Ammon's horn (tissue), 1 donor: Measurements from ENCODE around the gene ASS1.
A peak's percentile ranks its signal among the peaks of the same experiment; 100 is the strongest.
"Not testable (repeated sequence)": the region's sequence is repeated elsewhere in the genome, so short reads cannot be mapped to it uniquely, and the experiment has no call there.

Source experiments
- DNase-seq: peaks from one replicate; pipeline ENCODE4 v3.0.0-alpha.2; 2016; ENCODE audit warnings: low spot score

The ASS1 gene

DNA sequence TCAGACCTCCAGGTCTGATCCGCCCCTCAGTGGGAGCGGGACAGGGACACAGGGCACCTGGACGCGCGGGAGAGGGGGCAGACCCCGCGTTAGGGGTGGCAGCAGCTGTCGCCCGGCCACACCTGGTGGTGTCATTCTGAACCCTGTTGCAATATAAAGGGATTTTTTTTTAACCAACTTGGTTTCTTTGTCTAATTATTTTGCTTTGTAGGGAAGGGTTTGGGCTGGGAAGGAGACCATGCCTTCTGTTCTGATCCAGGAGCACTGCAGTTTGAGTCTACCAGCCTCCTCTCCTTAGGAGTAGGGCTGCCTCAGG lies 10.9 kb upstream of the ASS1 start:
- DNase-seq: no peak

DNA sequence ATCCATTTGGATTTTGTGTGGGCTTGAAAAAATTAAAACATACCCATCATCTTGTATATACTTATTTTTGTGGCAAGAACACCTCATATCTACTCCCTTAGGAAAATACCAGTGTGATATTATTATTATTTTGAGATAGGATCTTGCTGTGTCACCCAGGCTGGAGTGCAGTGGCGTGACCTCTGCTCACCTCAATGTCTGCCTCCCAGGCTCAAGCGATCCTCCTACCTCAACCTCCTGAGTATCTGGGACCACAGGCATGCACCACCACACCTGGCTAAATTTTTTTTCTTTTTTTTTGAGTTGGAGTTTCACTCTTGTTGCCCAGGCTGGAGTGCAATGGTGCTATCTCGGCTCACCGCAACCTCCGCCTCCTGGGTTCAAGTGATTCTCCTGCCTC lies 10.1 kb upstream of the ASS1 start:
- not testable (repeated sequence) for DNase-seq

GRCh38 chr9:130437011-130437789 lies 7.6 kb upstream of the ASS1 start:
- no peak for DNase-seq

DNA sequence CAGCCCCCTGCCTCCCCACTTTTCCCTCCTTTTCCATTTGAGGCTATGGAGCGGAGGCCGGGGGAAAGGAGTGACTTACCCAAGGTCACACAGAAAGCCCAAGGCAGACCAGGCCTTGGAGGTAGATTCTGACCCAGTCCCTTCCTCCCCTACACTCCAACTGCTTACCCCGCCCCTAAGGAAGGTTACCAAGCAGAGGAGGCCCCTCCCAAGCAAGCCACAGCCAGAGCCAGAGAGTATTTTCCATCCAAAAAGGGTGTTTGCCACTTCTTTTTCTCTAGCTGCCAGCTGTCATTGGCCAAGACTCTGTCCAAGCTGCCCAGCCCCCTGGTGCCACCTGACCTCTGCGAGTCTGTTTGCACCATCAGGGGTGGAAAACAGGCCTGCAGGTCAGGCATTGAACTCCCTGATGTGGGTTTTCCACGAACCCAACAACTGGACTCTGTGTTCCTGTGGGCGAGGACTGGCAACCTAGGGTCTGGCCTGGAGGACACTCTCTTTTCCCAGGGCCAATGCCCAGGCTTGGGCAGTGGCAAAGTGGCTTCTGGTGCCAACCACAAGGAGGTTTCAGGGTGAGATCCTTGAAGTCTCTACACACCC lies 6.3 kb upstream of the ASS1 start:
- no peak for DNase-seq

DNA sequence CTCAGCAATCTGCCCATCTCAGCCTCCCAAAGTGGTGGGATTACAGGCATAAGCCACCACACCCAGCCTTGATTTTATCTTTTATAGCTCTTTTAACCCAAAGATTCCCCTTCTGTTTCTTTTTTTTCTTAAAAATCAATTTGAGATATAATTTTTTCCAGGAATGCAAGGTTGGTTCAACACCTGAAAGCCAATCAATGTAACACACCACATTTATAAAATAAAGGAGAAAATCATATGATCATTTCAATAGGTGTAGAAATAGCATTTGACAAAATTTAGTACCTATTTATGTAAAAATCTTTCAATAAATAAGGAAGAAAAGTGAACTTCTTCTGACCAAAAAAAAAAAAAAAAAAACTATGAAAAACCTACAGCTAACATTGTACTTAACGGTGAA lies 3.7 kb upstream of the ASS1 start:
- no peak for DNase-seq

DNA sequence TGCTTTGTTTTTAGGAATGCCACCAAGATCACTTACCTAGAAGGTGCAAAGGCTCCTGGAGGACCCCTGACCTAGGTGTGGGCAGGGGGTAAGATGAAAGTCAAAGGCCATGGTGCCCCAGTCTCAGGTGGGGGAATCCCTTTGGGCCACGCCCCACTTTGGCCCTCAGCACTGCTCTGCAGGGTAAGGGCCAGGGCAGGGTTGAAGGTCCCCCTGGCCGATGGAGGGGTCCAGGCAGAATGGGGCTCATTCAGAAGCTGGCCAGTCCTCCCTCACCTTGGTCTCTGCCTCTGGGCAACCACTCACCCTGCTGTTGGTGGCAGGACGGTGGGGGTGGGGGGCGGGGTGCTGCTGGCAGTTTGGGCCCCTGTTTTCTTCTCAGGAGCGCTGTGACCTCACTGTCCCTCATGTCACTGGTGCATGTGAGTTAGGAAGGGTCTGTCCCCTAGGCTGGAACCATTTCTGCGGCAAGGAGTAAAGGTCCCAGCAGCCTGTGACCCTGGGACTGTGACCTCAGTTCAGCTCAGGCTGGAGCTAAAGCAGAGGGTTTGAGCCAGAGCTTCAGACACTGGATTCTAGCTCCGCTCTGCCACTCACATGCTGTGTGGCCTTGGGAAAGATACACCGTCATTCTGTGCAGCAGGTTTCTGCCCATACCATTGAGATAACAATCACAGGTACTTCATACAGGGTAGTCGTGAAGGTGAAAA lies 1.9 kb upstream of the ASS1 start:
- DNase-seq: no peak

GRCh38 chr9:130443456-130443801 lies 1.3 kb upstream of the ASS1 start:
- no peak for DNase-seq

DNA sequence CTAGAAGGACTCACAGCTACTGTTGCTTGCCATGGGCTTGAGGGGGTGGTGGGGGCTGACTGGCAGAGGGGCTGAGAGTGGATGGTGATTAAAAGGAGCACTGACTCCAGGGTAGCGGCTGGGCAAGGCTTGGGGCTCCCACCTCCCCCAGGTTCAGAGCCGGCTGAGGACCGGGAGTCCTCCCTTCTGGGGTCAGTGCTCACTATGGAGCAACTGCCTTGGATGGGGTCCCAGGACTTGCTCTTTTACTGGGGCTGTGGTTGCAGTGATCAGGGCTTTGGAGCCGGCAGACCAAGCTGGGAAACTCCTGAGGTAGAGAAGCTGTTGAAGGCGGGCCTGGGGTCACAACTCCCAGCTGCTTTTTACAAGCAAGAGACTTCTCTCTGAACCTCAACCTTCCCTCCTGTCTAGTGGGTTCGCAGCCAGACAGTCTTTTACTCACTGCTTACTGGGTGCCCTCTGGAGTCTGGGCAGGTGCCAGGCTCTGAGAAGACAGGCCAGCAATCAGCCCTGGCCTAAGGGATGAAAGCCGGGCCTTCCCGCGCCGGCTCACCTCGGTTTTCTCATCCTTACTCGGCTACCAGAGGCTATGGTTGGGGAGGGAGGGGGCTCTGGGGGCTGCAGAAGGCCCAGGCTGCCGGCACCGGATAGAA lies 795 bp upstream of the ASS1 start:
- DNase-seq: no peak

GRCh38 chr9:130445268-130445983 lies 665 bp downstream of the ASS1 start:
- no peak for DNase-seq

DNA sequence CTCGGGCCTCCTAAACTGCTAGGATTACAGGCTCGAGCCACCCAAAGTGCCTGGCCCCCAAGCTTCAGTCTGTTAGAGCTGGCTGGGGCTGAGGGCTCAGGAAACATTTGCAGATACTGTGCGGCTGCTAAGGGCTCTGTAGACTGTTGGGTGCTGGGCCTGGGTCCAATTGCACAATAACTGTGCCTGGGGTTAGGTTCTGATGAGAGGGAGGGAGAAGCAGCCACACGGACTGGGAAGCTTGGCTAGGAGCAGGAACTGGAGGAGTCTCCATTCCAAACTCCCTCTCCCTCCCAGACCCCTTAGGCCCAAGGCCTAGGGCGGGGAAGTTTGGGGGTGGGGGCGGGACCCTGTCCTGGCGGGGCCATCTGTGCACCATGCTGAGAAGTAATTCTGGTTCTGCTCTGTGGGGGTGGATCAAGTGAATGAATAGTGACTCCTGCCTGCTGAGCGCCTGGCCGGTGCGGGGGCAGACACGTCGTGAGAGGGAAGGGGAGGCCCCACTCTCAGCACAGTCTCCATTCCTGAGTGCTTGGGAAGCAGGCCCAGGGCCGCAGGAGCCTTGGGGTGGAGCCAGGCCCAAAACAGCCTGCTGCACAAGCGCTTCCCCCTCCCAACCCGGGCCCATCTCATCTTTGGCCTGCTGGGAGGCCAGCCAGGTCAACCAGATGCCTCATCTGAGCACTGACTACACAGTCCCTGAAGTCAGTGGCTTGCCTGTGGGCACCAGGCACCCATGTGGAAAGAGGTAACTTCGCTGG lies 1.5 kb downstream of the ASS1 start:
- peak; percentile 61 for DNase-seq

DNA sequence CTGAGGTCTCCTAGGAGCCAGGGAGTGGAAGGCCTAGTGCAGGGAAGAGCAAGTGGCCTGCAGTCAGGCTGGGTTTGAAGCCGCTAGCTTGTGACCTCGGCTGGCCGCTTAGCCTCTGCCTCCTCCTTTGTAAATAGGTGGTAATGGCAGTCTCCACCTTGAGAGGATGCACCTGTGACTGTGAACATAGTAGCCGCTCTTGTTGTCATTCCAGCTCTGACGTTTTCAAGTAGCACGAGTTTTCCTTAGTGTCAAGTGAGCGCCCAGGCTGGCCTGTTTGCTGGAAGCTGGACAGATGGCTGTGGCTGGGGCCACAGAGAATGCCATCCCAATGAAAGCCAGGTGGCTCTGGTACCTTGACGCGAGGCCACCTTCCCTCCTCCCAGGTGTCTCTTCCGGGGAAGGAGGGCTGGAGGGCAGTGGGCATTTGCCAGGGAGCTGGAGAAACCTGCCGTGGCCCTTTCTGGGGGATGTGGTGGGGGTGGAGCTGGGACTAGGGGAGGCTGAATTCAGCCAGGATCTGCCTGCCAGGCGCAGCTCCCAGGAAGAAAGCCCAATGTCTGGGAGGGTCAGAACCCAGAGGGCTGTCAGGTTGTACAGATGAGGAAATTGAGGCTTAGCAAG lies 2.5 kb downstream of the ASS1 start:
- no peak for DNase-seq

GRCh38 chr9:130448035-130448624 lies 3.4 kb downstream of the ASS1 start:
- no peak for DNase-seq

- no peak for DNase-seq
Observed at GRCh38 chr9:130448771-130449603, 4.2 kb downstream of the ASS1 start.

DNA sequence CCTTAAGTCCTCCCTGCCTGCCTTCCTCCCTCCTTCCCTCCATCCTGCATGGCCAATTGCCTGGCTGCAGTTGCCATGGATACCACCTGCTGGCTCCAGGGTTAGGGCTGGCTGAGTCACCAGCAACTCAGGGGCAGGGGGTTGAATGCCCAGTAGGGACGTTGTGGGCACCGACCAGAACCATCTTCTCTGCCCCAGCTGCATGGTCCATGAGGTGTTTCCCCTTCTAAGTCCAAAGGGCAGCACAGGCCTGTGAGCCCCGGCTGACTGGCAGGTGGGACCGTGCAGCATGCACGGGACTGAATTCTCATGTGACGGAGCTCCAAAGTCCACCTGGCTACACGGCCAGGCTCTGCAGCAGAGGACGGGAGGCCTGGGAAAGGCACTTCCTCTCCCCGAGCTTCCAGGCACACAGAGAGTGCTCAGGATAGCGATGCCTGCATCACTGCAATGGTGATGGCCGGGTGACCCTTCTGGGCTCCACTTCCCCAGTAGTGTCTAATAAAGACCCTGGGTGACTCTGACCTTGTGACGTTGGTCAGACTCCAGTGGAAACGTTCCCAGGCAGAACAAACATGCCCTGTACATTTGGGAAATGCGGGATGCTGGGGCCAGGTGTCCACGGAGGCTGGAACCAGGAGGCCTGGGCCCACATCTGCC lies 5.7 kb downstream of the ASS1 start:
- no peak for DNase-seq

DNA sequence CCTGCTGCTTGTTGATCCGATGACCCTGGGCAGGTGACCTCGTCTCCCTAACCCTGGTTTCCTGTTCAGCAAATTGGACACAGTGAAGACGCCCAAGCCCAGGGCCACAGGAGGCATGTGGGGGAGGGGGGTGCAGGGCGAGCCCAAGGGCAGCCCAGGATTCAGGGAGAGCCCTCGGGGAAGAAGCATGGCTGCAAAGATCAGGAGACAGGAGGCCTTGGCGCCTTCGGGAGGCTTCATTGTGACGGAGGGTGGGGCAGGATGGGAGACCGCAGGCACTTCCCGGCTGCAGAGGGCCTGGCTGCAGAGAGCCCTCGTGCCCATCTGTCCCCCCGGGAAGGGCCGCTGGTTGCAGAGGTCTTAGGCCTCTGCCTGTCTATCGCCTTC lies 6.2 kb downstream of the ASS1 start:
- DNase-seq: no peak

GRCh38 chr9:130451509-130452388 lies 7.0 kb downstream of the ASS1 start:
- DNase-seq: peak; percentile 50

DNA sequence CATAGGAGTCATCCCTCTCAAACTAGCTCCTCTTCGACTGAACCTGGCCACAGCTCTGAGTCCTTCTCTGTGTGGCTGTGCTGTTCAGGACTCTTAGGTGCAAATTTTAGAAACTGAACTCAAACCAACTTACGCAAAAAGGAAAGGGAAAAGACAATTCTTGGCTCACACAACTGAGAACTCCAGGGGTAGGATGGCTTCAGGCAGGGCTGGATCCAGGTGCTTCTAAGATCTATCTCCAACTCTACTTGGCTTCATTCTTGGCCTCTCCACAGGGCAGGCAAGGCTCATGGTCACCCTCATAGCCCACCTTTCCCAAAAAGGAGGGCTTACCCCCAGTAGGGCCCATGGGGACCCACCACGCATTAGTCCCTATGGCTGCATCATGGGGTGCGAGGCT lies 8.1 kb downstream of the ASS1 start:
- no peak for DNase-seq

- DNase-seq: no peak
Observed at GRCh38 chr9:130453487-130453886, 8.7 kb downstream of the ASS1 start.
